NT2/D1 (cell line): ENCODE results near the gene OSBP2.

Experiments used
- SUZ12 ChIP-seq: IDR thresholded peaks from 2 replicates; pipeline ENCODE4 v1.6.1; 2011; ENCODE audit not compliant: insufficient read length, insufficient read depth; ENCODE audit errors: extremely low read depth
- YY1 ChIP-seq: IDR thresholded peaks from 2 replicates; pipeline ENCODE4 v1.6.1; 2011; ENCODE audit not compliant: insufficient read length, insufficient read depth
- ZNF274 ChIP-seq: IDR thresholded peaks from 2 replicates; pipeline ENCODE4 v1.6.1; 2011; ENCODE audit warnings: mild to moderate bottlenecking, low read depth, low read length

GRCh38 chr22:30821863-30822215 is 127.2 kb downstream of the OSBP2 start:
- no peak for TF ChIP-seq YY1
- TF ChIP-seq ZNF274: no peak
- no peak for TF ChIP-seq SUZ12
